Right renal pelvis (tissue), 4 donors: ENCODE measurements around the gene CDK8. TPM values are rescaled to one million over a fixed set of nuclear protein-coding genes. Genes with fewer than 3 reads are reported as not detected.
"Not testable (repeated sequence)": the region's sequence is repeated elsewhere in the genome, so short reads cannot be mapped to it uniquely, and the experiment has no call there.

Experiments used
- DNase-seq, 4 donors: peaks; one replicate each; pipeline ENCODE4 v3.0.0-alpha.2; 2013; ENCODE audit warnings: low read depth in 4 of 4, low spot score in 3 of 4, missing footprints in 1 of 4
- polyA plus RNA-seq, 4 donors: library from polyadenylated mRNA; unstranded; fragments of 120-200 nt; gene quantifications; one replicate each; pipeline ENCODE4 v1.2.1, GENCODE V29; 2013; ENCODE audit not compliant: insufficient read length in 4 of 4

The CDK8 gene
- polyA plus RNA-seq, 4 donors: 19.5 to 26.3 (median 25.8) TPM

GRCh38 chr13:26310003-26310402, 56.1 kb downstream of the CDK8 start:
- DNase-seq: no peak

DNA sequence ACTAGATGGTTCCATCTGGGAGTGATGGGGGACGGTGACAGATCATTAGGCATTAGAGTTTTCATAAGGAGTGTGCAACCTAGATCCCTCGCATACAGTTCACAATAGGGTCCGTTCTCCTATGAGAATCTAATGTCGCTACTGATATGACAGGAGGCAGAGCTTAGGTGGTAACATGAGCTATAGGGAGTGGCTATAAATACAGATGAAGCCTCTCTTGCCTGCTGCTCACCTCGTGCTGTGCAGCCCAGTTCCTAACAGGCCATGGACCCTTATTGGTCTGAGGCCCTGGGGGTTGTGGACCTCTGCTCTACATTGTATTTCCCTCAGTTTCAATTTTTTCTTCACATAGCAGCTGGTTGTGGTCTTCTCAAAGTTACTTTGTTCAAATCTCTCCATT, 56.5 kb downstream of the CDK8 start:
- no peak for DNase-seq

GRCh38 chr13:26312019-26312418, 58.1 kb downstream of the CDK8 start:
- not testable (repeated sequence) for DNase-seq

DNA sequence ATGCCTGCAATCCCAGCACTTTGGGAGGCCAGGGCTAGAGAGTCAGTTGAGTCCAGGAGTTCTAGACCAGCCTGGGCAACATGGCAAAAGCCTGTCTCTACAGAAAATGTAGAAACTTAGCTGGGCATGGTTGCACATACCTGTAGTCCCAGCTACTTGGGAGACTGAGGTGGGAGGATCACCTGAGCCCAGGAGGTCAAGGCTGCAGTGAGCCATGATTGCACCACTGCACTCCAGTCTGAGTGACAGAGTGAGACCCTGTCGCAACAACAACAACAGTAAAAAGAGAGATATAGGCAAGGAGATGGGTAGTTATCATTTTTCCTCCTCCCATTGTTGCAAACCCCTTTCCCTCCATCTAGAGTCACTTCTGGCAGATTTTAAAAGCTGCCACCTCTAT, 62.2 kb downstream of the CDK8 start:
- DNase-seq: not testable (repeated sequence)

DNA sequence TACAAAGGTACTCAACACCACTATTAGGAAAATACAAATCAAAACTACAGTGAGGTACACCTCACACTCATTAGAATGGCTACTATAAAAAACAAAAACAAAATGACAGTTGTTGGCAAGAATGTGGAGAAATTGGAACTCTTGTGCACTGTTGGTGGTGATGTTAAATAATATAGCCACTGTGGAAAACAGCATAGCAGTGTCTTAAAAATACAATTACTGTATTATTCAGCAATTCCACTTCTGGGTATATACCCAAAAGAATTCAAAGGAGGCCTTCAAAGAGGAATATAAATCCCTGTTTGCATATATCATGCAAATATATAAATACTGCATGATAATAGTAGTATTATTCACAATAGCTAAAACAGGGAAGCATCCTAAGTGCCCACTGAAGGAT, 66.8 kb downstream of the CDK8 start:
- no peak for DNase-seq

GRCh38 chr13:26323127-26323526, 69.2 kb downstream of the CDK8 start:
- no peak for DNase-seq

DNA sequence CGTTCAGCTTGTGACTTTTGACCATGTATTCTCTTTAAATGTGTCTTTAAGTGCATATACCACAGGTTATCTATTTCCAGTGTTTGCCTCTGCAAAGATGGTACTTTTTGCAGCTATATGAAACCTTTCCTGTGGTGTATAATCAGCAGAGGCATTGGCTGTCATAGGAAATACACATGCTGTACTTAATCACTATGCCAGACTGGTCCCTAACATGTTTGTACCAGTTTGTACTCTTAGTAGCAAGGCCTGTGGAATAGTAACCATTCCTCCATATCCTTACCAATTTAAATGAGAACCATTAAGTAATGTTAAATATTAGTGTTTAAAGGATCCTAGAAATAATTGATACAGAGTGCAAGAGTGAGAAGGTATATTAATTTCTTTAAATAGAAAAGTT, 69.8 kb downstream of the CDK8 start:
- DNase-seq: no peak

GRCh38 chr13:26324294-26324693, 70.4 kb downstream of the CDK8 start:
- no peak for DNase-seq

DNA sequence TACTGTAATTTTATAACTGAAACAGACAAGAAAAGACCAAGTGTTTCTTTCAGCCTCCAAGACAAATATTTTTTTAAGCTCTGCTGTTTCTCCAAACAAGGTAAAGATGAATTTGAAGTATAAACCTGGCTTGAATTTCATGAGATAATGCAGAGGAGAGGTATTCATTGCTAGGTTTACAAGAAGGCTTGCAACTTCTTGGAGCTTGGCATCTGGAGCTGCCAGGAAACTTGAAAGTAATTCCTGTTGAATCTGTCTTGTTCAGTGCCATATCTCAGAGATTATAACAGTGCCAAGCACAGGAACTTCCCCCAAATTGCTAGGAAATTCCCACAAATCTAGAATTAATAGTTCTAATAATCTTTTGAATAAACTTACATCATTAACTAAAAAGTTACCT, 70.9 kb downstream of the CDK8 start:
- DNase-seq: no peak

DNA sequence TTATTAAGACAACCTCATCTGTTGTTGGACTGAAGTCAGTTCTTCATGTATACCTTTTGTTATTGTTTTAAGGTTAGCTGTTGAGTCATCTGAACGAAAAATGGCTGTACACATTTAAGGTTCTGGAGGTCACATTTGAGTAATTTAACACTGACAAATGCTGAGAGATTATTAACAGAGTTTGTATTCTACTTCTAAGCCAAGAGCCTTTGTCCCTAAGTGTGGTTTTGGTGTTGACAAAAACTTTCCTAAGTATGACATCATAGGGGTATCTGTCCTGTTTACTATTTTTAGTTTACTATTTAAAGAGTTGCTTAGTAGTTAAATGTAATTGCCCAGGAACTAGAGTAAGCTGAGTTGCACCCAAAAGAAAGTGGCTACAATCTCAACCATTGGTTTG, 71.9 kb downstream of the CDK8 start:
- DNase-seq: no peak

DNA sequence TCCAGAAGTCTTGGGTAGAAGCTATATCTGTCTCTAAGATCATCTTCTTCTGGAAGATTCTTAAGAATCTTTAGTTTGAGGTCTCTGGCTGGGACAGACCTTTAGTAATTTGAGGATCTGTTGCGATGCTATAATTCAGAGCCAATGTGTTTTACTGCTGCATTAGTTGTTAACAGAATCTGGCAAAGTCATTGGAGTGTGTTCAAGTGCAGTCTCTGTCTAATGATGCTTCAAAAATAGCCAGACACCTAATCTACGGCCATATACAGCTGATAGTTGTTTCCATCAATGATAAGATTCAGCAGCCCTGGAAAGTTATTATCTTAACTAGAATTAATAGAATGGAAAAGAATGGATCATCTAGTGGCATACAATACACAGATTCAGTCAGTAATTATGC, 72.6 kb downstream of the CDK8 start:
- DNase-seq: no peak

DNA sequence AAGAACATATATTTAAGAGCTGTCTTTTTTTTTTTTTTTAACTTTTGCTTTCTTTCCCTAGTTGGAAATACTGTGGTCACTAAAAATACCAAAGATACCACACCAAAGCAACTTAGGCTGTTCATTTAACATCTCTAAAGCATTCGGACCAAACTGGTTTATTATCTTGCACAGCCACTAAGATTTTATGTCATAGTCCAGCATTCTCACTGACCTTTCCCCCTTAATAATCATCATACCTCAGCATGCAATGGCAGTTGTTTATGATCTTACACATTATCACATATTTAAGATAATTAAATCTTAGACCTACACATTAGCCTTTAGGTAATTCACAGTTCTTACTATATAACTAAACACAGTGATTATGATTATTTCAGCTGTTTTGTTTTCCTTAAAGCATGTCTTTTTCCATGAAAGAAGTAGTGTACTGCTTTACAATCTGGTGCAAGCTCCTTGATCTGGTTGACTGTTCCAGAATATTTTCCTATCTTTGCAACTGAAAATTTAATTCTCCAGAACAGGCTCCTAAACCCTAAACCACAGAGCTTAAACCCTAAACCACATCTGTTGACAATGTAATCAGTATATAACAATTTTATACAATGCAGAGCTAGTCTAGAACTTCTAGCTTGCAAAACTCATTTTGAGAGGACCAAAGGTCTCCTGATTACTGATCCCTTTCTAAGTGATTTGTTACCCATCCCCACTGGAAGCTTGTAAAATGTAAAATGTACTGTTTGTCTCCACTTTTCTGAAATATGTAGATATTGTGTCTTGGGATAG, 74.2 kb downstream of the CDK8 start:
- DNase-seq: no peak

DNA sequence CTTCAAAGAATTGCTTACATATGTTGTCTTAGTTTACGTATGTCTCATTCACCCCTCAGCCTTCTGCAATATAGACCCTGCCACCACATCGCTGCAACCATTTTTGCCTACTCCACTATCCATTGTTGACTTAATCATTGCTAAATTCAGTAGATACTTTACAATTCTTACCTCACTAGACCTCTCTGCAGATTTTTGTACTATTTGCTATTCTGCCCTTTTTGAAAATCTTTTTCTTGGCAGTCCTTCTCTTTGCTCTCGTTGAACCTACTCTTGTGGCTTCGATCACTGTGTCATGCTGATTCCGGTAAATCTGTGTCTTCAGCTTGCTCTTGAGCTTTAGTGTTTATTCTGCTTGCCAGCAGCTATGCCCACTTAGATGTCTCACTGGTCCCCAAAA, 81.2 kb downstream of the CDK8 start:
- no peak for DNase-seq

- DNase-seq: no peak
Measured at GRCh38 chr13:26340807-26341206, 86.9 kb downstream of the CDK8 start.

GRCh38 chr13:26342898-26343297, 89.0 kb downstream of the CDK8 start:
- DNase-seq: no peak

GRCh38 chr13:26343816-26344215, 89.9 kb downstream of the CDK8 start:
- DNase-seq: no peak

- DNase-seq: no peak
Measured at GRCh38 chr13:26344980-26345379, 91.1 kb downstream of the CDK8 start.

DNA sequence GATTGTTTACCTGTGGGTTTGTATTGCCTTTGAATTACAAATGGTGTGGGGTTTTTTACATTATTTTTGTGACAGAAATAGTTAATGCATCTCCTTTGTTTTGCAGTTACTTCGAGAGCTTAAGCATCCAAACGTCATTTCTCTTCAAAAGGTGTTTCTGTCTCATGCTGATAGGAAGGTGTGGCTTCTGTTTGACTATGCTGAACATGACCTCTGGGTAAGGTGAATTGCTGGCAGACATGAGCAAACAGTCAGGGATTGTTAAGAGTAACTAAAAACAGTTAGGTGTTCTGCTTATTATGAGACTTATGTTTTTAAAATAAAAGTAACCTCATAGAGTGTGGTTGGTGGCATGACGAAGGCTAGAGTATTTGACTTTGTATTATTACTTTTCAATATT, 95.0 kb downstream of the CDK8 start:
- DNase-seq: no peak

DNA sequence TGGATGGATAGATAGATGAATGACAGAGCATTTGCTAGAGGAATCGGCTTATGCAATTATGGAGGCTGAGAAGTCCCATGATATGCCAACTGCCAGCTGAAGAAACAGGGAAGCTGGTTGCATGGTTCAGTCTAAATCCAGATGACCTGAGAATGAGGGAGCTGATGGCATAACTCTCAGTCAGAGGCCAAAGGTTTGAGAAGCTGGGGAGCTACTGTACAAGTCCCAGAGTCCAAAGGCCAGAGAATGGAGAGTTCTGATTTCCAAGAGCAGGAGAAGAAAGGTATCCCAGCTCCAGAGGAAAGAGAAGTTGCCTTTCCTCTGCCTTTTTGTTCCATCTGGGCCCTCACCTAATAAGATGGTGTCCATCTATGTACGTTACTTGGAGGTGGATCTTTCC, 108.3 kb downstream of the CDK8 start:
- DNase-seq: no peak

GRCh38 chr13:26370553-26370952, 116.6 kb downstream of the CDK8 start:
- DNase-seq: no peak

- DNase-seq: no peak
Measured at GRCh38 chr13:26372747-26373146, 118.8 kb downstream of the CDK8 start.

DNA sequence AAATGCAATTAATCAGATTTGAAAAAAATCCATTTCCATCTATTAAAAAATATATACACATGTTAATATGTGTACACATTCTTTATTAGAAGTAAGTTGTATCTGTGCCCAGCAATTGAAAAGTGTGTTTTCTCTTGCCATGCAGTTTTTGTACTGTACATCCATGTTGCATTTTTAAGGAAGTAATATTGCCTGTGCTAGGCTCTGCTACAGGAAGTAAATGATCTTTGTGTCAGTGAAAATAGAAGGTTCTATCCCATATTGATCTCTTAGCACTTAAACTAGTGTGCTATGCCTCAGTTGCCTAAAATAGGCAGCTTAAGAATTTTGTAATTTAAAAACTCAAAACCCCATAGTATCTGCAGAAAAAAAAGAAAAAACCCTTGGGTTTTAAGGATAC, 122.5 kb downstream of the CDK8 start:
- no peak for DNase-seq

GRCh38 chr13:26377038-26377437, 123.1 kb downstream of the CDK8 start:
- DNase-seq: no peak
